HG02943 (cell line): ENCODE measurements around the gene MAP3K19.

Experiments used
- ATAC-seq: cut with Tn5 transposase; IDR thresholded peaks from one replicate; pipeline ENCODE4 v1.9.1; 2021; ENCODE audit warnings: mild to moderate bottlenecking, low read depth, moderate library complexity; ENCODE audit not compliant: unreplicated experiment

The MAP3K19 gene

GRCh38 chr2:134936691-134937090, 110.6 kb downstream of the MAP3K19 start:
- ATAC-seq = no peak

GRCh38 chr2:134934641-134935040, 112.6 kb downstream of the MAP3K19 start:
- no peak for ATAC-seq

- ATAC-seq = no peak
These were observed 113.1 kb downstream of the MAP3K19 start for GRCh38 chr2:134934150-134934549.

- no peak for ATAC-seq
These were observed 113.5 kb downstream of the MAP3K19 start for GRCh38 chr2:134933732-134934131.

GRCh38 chr2:134932864-134933526, 114.3 kb downstream of the MAP3K19 start:
- ATAC-seq = no peak

- ATAC-seq = no peak
These were observed 120.1 kb downstream of the MAP3K19 start for GRCh38 chr2:134927195-134927594.

- ATAC-seq = no peak
These were observed 120.9 kb downstream of the MAP3K19 start for GRCh38 chr2:134926231-134926931.

- ATAC-seq = no peak
These were observed 122.3 kb downstream of the MAP3K19 start for GRCh38 chr2:134924912-134925311.

- ATAC-seq = no peak
These were observed 127.7 kb downstream of the MAP3K19 start for GRCh38 chr2:134919341-134920210.

- ATAC-seq = peak; percentile 78
These were observed 128.5 kb downstream of the MAP3K19 start, which contains the start of gene CCNT2 for GRCh38 chr2:134918526-134919340. Gene CCNT2, plus strand, starts transcription at chr2:134918822. Its CDS starts 33 bp downstream, at chr2:134918855.

- ATAC-seq = peak; percentile 75
These were observed 129.2 kb downstream of the MAP3K19 start for GRCh38 chr2:134917888-134918525.

GRCh38 chr2:134917360-134917865, 129.8 kb downstream of the MAP3K19 start:
- no peak for ATAC-seq
